Heart left ventricle (tissue), 13 donors: ENCODE data around the gene MAP4K5.

ENCODE experiments used
- POLR2A ChIP-seq, 2 donors: fragments of 450-650 bp; IDR thresholded peaks; one replicate each; pipeline ENCODE4 v1.6.1; 2017; ENCODE audit warnings: antibody characterized with exemption in 2 of 2, mild to moderate bottlenecking in 2 of 2, moderate library complexity in 2 of 2
- TF ChIP-seq, protein P1 (sequence below), 12 donors: fragments of 200-600 bp; sonication (generic) in 4 of 12; IDR thresholded peaks; one replicate each; pipeline versions ENCODE4 v1.5.0 to v1.8.0; 2018 to 2022; ENCODE audit warnings: antibody characterized with exemption in 12 of 12, mild to moderate bottlenecking in 5 of 12
- donor health status: ischemic (EF 13 %, LVEDD 7.1; RV severe dilation, severe dysfunction).
- donor health status: DM: no; HTN: yes; CAD: no.
- donor health status: DM: no; HTN: no; CAD: no.
- donor health status: ischemic (EF 25% LVEDD 6.9; RV normal size, moderate dysfunction).
- donor health status: ischemic (EF 25% LVEDD 5.7; RV mildly dilated, moderate dysfunction).
- donor health status: ischemic (EF 35%, LVEDD 5.7; RV mildly dilated, moderate dysfunction).
- donor health status: nonischemic (EF 11% LVEDD 7.7; RV severe dilation, severe dysfunction).
- donor health status: DM: yes; HTN: yes; CAD: no.
- donor health status: PGD.
- donor health status: ischemic (EF 29% LVEDD 5.4; RV normal size, mild dysfunction).
- donor health status: nonischemic (EF 23%, LVEDD 6.1; RV moderate dilation, normal function).

DNA sequence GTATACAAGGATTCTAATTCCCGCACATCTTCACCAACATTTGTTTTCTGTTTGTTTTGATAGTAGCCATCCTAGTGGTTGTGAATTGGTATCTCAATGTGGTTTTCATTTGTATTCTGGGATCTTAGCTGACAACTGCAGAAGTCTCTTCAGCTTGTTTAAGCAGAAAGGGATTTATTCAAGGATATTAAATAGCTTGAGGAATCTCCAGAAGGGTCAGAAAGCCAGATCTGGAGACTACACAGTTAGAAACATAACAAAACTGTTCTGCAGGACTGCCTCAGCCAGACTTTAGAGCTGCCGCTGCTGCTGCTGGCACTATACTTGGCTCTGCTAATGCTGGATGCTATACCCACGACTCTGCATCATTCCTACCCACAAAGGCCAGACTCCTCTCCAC is 122.3 kb downstream of the MAP4K5 start:
- TF ChIP-seq, protein P1, sequence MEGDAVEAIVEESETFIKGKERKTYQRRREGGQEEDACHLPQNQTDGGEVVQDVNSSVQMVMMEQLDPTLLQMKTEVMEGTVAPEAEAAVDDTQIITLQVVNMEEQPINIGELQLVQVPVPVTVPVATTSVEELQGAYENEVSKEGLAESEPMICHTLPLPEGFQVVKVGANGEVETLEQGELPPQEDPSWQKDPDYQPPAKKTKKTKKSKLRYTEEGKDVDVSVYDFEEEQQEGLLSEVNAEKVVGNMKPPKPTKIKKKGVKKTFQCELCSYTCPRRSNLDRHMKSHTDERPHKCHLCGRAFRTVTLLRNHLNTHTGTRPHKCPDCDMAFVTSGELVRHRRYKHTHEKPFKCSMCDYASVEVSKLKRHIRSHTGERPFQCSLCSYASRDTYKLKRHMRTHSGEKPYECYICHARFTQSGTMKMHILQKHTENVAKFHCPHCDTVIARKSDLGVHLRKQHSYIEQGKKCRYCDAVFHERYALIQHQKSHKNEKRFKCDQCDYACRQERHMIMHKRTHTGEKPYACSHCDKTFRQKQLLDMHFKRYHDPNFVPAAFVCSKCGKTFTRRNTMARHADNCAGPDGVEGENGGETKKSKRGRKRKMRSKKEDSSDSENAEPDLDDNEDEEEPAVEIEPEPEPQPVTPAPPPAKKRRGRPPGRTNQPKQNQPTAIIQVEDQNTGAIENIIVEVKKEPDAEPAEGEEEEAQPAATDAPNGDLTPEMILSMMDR (IDR thresholded peaks at IDR 0.05): no peak
- TF ChIP-seq POLR2A (IDR thresholded peaks at IDR 0.05): no peak
